HT1080 (cell line): ENCODE data around the gene SLC66A2. TPM values are rescaled to one million over a fixed set of nuclear protein-coding genes. Genes with fewer than 3 reads are reported as not detected.

Experiments used
- DNase-seq: peaks from one replicate; pipeline ENCODE4 v3.0.0-alpha.2; 2015; ENCODE audit warnings: low read depth
- total RNA-seq: library from RNA; depleted of rRNA; stranded (reverse); fragments of >200 nt; shearing (Covaris generic); gene quantifications from 2 replicates; pipeline ENCODE4 v1.2.3, GENCODE V29; 2014

SLC66A2 gene
- total RNA-seq, 1 experiment from 2014 or later, result 45.8 TPM

DNA sequence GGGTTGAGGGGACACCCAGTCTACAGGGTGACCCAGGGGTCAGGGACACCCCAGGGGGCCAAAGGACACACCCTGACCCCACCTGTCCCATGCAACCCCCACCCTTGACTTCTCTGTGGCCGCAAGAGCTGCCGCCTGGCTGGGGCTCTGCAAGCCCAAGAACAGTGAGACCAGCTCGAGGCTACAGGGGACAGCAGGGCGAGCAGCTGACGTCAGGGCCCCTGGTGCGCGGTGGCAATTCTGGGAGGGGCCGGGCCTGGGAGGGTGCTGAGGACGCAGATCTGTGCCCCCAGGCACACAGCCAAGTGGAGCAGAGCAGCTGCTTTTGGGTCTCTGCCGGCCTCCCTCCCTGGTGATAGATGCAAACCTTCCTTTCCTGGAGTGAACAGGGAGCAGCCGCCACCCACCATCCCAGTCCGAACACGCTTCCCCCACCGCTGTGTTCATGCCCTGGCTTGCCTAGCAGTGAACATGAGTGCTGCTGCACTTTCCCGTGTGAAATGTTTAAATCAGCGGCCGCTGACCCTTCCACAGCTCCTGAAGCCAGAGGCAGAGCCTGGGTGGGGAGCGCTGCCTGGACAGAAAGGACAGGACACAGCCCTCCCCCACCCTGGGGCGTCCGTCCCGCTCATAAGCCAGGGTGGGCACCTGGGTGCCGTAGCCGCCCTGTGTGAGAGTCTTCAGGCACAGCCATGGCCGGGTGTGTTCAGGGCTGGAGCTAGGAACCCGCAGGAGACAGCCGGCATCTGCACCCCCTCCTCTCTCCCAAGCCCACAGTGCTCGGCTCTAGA is 46.9 kb downstream of the SLC66A2 start:
- no peak for DNase-seq

DNA sequence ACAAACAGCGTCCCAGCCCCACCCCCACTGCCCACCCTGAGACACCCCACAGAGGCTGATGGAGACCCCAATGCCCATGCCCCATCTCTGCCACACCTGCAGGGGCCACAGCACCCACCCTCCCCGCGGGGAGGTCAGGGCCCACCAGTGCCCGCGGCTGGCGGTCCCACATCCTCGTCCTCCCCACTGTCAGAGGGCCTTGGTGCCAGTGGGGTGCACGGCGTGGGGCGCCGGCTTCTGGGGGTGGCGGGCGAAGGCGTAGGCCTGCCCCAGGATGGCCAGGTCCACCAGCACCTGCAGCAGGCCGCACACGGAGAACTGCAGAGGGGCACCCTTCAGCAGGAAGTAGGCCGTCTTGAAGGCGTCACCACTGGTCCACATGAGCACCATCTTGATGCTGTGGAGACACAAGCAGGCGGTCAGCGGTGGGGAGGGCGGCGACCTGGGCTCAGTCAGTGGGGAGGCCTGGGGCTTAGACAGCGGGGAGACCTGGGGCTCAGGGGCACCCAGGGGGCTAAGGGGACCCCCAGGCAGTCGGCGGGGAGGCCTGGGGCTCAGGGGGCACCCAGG is 47.6 kb downstream of the SLC66A2 start:
- DNase-seq, result no peak

DNA sequence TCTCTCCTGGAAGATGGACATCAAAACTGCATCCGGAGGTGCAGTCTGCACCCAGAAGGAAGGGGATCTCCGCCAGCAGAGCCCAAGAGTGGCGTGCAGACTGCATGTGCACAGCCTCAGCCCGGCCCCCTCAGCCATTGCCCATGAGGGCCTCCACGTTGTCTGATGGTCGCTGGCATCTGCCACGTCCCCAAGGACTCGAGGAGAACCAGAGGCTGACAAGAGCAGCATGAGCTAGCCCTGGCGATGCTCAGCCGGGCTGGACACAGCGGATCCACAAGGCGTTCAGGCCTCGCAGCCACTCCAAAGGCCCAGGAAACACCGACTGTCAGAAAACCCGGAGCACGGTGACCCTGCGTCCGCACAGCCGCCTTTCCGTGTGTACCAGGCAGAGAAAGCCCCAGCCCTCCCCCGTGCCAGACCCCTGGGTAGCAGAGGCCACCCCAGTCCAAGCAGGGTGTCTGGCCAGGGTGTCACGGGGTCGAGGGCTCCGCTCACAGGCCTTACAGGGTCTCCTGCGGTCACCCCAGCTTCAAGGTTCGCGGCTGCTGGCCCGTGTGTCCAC is 48.3 kb downstream of the SLC66A2 start:
- DNase-seq, result no peak

DNA sequence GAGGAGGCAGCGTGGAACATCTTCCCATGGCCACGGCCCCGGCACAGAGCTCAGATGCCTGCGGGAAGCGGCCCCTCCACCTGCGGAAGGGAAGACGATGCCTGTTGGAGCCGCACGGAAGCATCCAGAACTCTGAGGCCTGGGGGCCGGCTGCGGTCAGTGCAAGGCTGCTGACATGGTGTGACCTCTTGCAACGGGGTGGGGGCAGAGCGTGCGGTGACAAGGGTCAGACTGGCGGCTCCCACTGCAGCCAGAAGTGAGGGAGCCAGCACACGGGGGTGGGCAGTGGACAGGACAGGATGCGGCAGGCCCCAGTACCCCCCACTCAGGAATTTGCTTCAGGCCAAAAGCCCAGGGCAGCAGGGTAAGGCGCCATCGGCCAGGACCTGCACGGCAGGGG is 48.8 kb downstream of the SLC66A2 start:
- no peak for DNase-seq

DNA sequence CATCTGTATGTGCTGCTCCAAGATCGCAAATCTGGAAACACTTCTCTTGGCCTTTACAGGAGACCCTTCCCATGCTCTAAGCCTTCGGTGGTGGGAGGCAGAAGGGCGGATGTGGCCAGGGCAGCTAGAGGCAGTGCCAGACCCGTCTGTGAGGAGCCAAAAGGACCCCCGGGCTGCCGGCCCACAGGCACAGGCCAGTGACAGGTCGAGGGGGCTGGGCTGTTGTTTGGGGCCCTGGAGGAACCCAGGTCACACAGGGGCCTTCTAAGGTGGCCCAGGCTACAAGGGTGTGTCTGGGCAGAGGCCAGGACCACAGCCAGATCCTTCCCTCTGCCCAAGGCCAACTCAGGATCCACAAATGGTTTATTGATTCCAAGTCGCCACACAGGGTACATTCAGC is 49.4 kb downstream of the SLC66A2 start:
- no peak for DNase-seq

DNA sequence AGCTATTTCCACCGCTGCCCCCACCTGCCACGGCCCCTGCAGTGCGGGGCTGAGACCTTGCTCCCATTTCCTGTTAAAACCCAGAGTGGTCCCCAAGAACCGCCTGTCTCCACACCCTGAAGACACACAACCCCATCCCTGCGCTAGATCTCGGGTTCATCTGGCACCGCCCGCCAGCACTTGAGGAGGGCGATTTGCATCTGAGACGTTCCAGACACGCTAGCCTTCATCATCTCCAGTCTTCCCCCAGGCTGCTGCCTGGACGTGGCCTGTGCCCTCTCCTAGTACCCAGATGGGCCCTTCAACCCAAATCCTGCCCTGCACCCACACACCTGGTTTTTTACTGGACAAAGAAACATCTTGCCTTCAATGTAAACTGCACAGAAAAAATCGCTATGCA is 49.8 kb downstream of the SLC66A2 start:
- no peak for DNase-seq

DNA sequence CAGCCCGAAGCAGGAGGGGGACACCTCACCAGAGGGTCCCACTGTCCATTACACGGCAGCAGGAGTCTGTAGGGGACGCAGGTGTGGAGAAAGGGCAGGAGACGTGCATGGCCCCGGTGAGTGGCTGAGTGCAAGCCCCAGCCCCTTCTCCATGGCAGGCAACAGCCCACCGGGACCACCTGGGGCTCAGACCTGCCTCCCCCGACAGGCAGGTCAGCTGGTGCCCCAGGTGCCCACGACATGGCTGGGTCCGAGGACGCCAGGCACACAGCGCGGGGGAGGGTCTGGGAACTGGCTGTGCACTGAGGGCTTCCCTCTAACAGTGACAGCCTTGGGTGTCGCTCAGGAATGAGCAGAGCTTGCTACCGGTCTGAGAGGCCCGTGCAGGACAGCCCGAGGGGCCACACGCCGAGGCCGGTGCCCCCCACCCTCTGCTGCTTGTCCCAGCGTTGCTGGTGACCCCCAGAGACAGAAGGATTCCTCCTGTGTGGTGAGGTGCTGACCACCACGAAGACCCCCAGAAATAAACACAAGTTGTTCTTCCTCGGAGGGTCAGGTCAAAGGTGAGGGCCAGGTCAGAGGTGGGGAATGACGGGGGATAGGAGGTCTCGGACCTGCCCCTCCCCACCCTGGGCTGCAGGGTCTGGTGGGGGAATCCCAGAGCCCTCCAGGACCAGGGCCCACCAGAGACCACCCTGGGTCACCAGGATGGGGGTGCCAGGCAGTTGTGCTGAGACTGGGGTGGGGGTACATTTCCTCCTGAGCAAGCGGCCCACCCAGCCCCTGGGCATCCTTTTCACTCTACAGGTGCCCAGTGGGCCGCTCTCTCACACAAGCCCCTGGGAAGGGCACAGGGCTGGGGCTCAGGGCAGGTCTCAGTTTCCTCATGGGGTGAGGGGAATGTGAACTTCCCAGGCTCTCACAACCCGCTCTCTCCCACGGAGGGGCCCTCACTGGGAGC is 50.6 kb downstream of the SLC66A2 start:
- DNase-seq, result no peak

DNA sequence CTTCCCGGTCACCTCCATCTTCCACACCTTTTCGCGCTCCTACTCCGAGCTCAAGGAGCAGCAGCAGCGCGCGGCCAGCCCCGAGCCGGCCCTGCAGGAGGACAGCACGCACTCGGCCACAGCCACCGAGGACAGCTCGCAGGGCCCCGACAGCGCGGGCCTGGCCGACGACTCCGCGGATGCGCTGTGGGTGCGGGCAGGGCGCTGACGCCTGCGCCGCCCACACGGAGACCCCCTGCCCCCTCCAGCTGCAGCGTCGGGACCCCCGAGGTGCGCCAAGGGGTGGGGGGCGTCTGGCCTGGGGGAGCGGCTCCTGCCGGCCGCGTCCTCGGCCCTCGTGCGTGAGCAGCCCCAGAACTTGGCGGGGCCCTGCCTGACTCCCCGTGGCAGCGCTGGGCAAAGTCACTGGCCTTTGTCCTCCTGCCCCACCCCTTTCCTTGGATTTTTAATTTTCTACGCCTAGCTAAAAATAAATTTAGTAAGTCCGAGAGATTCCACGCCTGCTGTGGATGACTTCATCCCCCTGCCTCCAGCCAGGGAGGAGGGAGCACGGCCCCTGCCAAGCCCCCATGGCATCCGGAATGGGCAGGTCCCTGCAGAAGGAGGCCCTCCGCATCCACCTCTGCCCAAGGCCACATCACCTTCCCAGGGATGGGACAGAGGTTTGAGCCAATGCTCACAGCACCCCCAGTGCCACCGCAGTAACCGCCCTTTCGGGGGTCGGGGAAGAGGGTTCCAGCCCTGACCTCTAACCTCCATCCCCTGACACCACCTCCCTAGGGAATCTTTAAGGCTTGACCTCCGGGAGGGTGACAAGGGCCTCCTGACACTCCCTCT is 51.6 kb downstream of the SLC66A2 start:
- DNase-seq, result no peak

DNA sequence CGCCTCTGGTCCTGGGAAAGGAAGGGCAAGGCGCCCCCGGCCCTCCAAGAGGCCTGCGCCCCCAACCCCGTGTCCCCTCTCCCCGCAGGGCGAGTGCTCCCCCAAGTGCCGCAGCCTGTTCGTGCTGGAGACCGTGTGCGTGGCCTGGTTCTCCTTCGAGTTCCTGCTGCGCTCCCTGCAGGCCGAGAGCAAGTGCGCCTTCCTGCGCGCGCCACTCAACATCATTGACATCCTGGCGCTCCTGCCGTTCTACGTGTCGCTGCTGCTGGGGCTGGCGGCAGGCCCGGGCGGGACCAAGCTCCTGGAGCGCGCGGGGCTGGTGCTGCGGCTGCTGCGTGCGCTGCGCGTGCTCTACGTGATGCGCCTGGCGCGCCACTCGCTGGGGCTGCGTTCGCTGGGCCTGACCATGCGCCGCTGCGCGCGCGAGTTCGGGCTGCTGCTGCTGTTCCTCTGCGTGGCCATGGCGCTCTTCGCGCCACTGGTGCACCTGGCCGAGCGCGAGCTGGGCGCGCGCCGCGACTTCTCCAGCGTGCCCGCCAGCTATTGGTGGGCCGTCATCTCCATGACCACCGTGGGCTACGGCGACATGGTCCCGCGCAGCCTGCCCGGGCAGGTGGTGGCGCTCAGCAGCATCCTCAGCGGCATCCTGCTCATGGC is 52.4 kb downstream of the SLC66A2 start:
- no peak for DNase-seq

DNA sequence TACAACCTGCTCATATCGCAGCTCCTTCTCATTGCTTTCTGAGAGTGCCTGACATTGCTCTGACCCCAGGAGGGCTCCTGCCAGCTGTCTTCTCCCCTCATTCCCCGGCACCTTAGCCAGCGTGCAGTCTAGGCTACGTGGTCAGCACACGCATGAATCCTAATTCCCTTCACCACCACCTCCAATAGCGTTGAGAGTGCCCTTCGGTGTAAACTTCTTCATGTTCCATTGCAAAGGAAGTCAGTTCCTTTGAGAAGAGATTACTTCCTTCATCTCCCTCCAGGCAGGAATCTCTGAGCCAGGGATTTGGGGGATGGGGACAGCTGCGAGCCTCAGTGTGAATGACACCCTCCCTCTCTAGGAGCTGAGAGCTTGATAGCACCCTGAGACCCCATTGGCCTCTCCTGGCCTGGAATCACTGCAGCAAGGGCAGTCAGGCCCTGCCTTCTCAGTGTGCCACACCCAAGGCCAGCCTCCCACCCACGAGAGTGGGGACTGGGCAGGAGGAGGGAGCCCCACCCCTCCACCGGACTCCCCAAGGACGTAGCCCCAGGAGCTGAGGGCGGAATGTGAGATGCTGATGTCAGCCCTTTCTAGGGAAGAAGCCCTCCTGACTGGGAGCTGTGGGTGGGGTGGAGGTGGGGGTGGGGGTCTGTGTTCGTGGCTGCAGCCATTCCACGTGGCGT is 53.4 kb downstream of the SLC66A2 start:
- no peak for DNase-seq

DNA sequence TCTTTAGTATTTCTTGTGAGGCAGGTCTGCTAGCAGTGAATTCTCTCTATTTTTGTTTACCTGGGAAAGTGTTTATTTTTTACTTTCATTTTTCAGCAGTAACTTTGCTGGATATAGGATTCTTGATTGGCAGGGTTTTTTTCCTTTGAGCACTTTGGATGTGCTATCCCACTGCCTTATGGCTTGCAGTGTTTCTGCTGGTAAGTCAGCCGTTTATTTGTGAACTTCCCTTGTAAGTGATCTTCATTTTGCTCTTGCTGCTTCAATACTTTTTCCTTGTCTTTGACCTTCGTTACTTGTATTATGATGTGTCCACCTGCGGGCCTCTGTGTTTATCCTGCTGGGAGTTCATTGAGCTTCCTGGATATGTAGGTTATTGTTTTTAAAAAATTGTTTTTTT is 54.7 kb downstream of the SLC66A2 start:
- no peak for DNase-seq

DNA sequence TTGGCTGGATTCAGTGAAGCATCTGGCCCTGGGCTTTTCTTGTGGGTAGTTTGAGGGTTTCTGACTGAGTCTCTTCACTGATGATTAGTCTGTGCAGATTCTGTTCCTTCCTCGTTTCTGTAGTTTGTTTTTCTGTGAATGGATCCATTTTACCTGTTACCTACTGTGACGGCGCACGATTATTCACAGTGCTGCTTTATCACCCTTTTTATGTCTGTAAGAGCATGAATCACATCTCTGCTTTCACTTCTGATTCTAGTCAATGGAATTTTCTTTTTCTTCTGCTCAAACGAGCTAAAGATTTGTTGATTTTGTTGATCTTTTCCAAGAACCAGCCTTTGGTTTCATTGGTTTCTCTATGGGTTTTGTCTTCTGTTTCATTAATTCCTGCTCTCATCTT is 60.8 kb downstream of the SLC66A2 start:
- no peak for DNase-seq

DNA sequence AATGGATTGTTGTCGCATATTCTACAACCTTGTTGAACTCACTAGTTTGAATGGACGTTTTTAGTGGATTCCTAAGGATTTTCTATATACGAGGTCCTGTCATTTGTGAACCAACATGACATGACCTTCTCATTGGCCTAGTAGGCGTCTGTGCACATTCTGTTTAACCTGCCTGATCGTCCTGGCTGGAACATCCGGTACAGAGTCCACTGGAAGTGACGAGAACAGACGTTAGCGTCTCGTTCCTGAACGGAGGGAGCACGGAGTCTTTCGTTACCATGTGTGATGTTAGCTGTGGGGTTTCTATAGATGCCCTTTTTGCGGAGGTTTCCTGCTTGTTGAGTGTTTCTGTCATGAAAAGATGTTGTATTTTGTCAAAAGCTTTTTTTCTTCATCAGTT is 61.9 kb downstream of the SLC66A2 start:
- no peak for DNase-seq

DNA sequence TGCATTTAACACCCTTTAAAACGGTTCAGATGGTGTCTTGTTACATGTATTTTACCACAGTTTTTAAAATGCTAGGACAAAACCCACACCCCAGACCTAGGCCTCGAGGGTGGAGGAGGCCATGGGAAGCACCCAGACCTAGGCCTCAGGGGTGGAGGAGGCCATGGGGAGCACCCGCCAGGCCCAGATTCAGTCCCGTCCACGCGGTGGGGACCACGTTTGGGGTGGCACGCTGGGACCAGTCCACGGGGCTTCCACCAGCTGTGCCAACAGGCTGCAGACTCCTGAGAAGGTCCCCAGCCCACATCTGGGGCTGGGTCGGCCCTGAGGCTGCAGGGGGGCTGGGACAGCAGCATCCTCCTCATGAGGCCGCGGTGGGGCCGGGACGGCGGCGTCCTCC is 63.4 kb downstream of the SLC66A2 start:
- DNase-seq, result no peak

DNA sequence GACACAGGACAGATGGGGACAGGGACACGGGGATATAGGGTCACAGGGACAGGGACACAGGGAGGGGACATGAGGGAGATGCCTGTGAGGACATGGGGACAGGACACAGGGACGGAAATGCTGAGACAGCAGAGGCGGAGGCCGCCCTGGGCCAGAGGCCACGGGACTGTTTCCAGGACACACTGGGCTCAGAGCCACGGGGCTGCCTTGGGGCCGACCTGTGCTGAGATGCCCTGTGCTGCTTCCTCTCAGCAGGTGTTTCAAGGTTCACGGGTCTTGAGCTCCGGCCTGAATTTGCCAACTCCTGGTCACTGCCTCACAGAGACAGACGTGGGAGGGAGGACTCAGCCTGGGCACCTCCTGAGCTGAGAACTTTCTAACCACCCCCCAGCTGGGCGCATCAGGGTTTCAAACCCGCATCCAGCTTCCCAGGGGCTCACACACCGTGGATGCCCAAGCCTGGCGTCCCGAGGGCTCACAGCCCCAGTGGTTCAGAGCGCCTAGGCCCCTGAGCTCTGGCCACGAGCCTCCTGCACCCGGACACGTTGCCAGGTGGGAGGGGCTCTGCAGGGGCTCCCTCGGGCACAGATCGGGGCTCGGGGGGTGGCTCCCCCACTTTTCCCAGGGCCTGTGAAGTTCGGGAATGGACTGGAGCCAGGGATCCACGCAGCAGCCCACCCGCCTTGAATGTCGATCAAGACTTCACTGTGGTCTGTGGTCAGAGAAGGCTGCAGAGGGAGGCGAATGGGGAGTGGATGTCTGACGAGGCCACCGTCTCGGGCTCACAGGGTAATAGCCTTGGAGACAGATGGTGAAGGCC is 64.1 kb downstream of the SLC66A2 start:
- no peak for DNase-seq

DNA sequence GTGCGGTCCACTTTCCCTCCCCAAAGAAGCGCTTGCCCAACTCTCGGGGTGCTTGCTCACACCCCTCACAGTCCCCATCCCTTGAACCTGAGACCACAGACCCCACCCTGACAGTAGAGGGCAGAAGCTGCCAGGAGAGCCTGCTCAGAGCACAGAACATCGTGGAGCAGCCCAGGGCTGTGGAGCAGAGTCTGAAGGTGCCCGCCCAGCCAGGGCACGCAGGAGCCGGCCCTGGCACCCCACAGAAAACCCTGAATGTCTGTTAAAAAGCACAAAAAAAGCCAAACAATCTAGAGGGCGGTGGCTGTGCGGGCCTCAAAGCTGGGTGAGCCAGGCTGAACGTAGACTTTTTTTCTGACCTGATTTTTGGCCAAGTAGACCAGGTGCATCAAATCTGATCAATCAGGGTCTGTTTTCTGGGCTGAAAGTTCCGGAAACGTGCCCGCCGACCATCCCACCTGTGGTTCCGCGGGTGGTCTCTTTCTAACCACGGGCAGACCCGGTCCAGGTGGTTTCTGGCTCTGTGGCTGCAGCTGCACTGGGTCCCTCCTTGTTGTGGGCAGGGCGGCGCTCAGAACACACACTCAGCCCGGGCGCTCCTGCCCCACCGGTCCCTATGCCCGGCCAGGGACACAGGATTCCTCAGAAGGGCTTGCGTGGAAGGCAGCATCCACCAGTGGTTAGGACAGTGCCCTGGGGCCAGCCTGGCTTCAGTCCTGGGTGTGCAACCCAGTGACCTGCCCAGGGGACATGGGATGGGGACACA is 66.3 kb downstream of the SLC66A2 start:
- DNase-seq, result no peak

DNA sequence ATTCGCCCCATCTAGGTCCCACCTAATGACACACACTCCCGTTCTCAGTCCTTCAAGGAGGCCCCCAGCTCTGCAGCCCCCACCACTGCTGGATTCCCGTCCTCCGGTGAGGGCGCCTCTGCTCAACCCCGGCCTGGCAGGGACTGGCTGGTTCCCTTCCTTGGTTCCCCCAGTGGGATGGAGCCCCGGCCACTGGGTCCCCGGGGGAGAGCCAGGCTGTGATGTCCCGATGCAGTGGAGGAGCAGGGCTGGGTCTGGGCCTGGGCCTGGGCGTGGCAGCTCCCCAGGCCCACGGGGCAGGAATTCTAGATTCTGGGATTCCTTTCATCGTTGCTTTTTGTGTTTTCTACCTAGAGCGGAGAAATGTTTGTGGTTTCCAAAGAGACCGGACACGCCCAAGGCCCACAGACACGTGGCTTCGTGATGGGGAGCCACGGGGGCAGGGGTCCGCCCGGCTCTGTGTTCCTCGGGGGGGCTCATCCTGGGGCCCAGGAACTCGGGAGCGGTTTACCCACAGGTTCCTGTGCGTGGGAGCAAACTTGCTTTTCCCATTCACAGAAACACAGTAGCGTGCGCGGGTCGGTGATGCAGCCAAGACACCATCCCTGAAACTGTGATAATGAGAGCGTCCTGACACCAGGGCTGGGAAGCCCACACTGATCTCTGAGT is 67.0 kb downstream of the SLC66A2 start:
- no peak for DNase-seq
